OCI-LY1 (cell line): ENCODE results near the gene PDCD10.

Experiments used
- H2AFZ ChIP-seq: fragments of 200-600 bp; sonication (generic), shearing (Covaris generic); 2 replicates; pipeline ENCODE4 v1.6.0; 2014; ENCODE audit warnings: antibody characterized with exemption, mild to moderate bottlenecking, low read length
- H3F3A ChIP-seq: fragments of 200-600 bp; sonication (generic), shearing (Covaris generic); 2 replicates; pipeline ENCODE4 v1.6.0; 2014; ENCODE audit warnings: mild to moderate bottlenecking, antibody characterized with exemption, low read length, moderate library complexity; ENCODE audit not compliant: insufficient read depth
- H3K27ac ChIP-seq: fragments of 200-600 bp; sonication (generic); 2 replicates; pipeline ENCODE4 v1.5.1; 2014; ENCODE audit warnings: low read length, mixed run types, mild to moderate bottlenecking, low read depth; ENCODE audit not compliant: poor library complexity, severe bottlenecking
- H3K27me3 ChIP-seq: fragments of 200-600 bp; sonication (generic); 2 replicates; pipeline ENCODE4 v1.6.0; 2014; ENCODE audit warnings: antibody characterized with exemption, mild to moderate bottlenecking, low read length, moderate library complexity; ENCODE audit not compliant: insufficient read depth
- H3K36me3 ChIP-seq: fragments of 200-600 bp; sonication (generic); 2 replicates; pipeline ENCODE4 v1.6.1; 2014; ENCODE audit warnings: mild to moderate bottlenecking, antibody characterized with exemption, low read length, moderate library complexity, mixed read lengths; ENCODE audit not compliant: insufficient read depth
- H3K4me1 ChIP-seq: fragments of 200-600 bp; sonication (generic); 2 replicates; pipeline ENCODE4 v1.5.1; 2014; ENCODE audit warnings: mild to moderate bottlenecking, low read length, moderate library complexity; ENCODE audit not compliant: insufficient read depth, severe bottlenecking
- H3K4me2 ChIP-seq: fragments of 200-600 bp; sonication (generic), shearing (Covaris generic); 2 replicates; pipeline ENCODE4 v1.6.1; 2014; ENCODE audit warnings: low read length
- H3K4me3 ChIP-seq: fragments of 200-600 bp; sonication (generic); 2 replicates; pipeline ENCODE4 v1.5.1; 2014; ENCODE audit warnings: low read length, low read depth, mild to moderate bottlenecking, mixed read lengths; ENCODE audit not compliant: poor library complexity, severe bottlenecking
- H3K79me2 ChIP-seq: fragments of 200-600 bp; shearing (Covaris generic); 2 replicates; pipeline ENCODE4 v1.6.1; 2016; ENCODE audit warnings: mixed run types, low read length, mixed read lengths; ENCODE audit not compliant: insufficient read depth
- H3K9ac ChIP-seq: fragments of 200-600 bp; sonication (generic), shearing (Covaris generic); 2 replicates; pipeline ENCODE4 v1.6.1; 2014; ENCODE audit warnings: mild to moderate bottlenecking, low read length, mixed read lengths
- H3K9me2 ChIP-seq: fragments of 200-600 bp; sonication (generic), shearing (Covaris generic); 2 replicates; pipeline ENCODE4 v1.6.1; 2014; ENCODE audit warnings: low read depth, mild to moderate bottlenecking, low read length, mixed read lengths
- H3K9me3 ChIP-seq: fragments of 200-600 bp; shearing (Covaris generic); 2 replicates; pipeline ENCODE4 v1.6.1; 2014; ENCODE audit warnings: low read length, mixed read lengths
- H4K20me1 ChIP-seq: fragments of 200-600 bp; sonication (generic), shearing (Covaris generic); 2 replicates; pipeline ENCODE4 v1.6.0; 2016; ENCODE audit warnings: mild to moderate bottlenecking, low read length; ENCODE audit not compliant: insufficient read depth
- CTCF ChIP-seq: fragments of 200-600 bp; sonication (generic), shearing (Covaris generic); IDR thresholded peaks from 2 replicates; pipeline ENCODE4 v1.5.1; 2017; ENCODE audit warnings: mild to moderate bottlenecking, antibody characterized with exemption, low read length, moderate library complexity, mixed read lengths
- EZH2 ChIP-seq: fragments of 200-600 bp; sonication (generic), shearing (Covaris generic); IDR thresholded peaks from 2 replicates; pipeline ENCODE4 v1.8.0; 2017; ENCODE audit warnings: borderline replicate concordance, mixed run types, mild to moderate bottlenecking, antibody characterized with exemption, low read length, moderate library complexity, mixed read lengths

The PDCD10 gene

GRCh38 chr3:167671878-167672427, 62.7 kb downstream of the PDCD10 start:
- TF ChIP-seq EZH2 (no peak), CTCF (no peak)
- no peak overlapping the region for H3K27ac ChIP-seq
- no peak overlapping the region for H2AFZ ChIP-seq
- H3F3A ChIP-seq = no peaks in the 10 kb centered on the region
- peaks cover 31% of the 10 kb centered on the region for H3K36me3 ChIP-seq
- H3K4me3 ChIP-seq = no peak overlapping the region
- H3K4me1 ChIP-seq = no peaks in the 10 kb centered on the region
- H3K4me2 ChIP-seq = no peak overlapping the region
- no peaks in the 10 kb centered on the region for H3K9me2 ChIP-seq
- 0 out of 2 replicates have a peak, but pooled peaks cover 2% of the 10 kb centered on the region for H3K9me3 ChIP-seq
- no peaks in the 10 kb centered on the region for H4K20me1 ChIP-seq
- H3K9ac ChIP-seq = no peak overlapping the region
- H3K79me2 ChIP-seq = no peaks in the 10 kb centered on the region
- no peaks in the 10 kb centered on the region for H3K27me3 ChIP-seq

GRCh38 chr3:167669699-167670098, 65.0 kb downstream of the PDCD10 start:
- TF ChIP-seq EZH2 = no peak
- TF ChIP-seq CTCF = no peak
- no peaks in the 10 kb centered on the region for H4K20me1 ChIP-seq
- no peaks in the 10 kb centered on the region for H3K9me3 ChIP-seq
- no peak overlapping the region for H3K9ac ChIP-seq
- H3K27ac ChIP-seq = no peak overlapping the region
- no peaks in the 10 kb centered on the region for H3K9me2 ChIP-seq
- H3K4me2 ChIP-seq = no peak overlapping the region
- no peaks in the 10 kb centered on the region for H3K79me2 ChIP-seq
- no peaks in the 10 kb centered on the region for H3K27me3 ChIP-seq
- no peak overlapping the region for H3K4me3 ChIP-seq
- no peaks in the 10 kb centered on the region for H3F3A ChIP-seq
- H3K36me3 ChIP-seq = peaks cover 9% of the 10 kb centered on the region
- no peaks in the 10 kb centered on the region for H3K4me1 ChIP-seq
- H2AFZ ChIP-seq = no peak overlapping the region

GRCh38 chr3:167668651-167669050, 66.0 kb downstream of the PDCD10 start:
- H2AFZ ChIP-seq = no peak overlapping the region
- no peak overlapping the region for H3K4me3 ChIP-seq
- H3K27ac ChIP-seq = no peak overlapping the region
- TF ChIP-seq EZH2 (no peak), CTCF (no peak)
- H3K9me2 ChIP-seq = no peaks in the 10 kb centered on the region
- H3K9me3 ChIP-seq = no peaks in the 10 kb centered on the region
- no peaks in the 10 kb centered on the region for H4K20me1 ChIP-seq
- H3K27me3 ChIP-seq = no peaks in the 10 kb centered on the region
- H3K4me2 ChIP-seq = no peak overlapping the region
- H3K4me1 ChIP-seq = no peaks in the 10 kb centered on the region
- no peaks in the 10 kb centered on the region for H3K79me2 ChIP-seq
- no peaks in the 10 kb centered on the region for H3F3A ChIP-seq
- H3K9ac ChIP-seq = no peak overlapping the region
- no peaks in the 10 kb centered on the region for H3K36me3 ChIP-seq
